ENCODE measurements around the gene MTG2. TPM values are rescaled to one million over a fixed set of nuclear protein-coding genes. Genes with fewer than 3 reads are reported as not detected.

The MTG2 gene
- polyA plus RNA-seq, 1 donor, result 30.9 TPM

GRCh38 chr20:62197311-62197710 is 14.5 kb downstream of the MTG2 start:
- Histone ChIP-seq H3K4me1 (ENCODE audit: control insufficient read depth, insufficient read depth, low read length) (no peaks in the 10 kb centered on the region), H3K4me3 (ENCODE audit: low read length) (no peak overlapping the region), H3K27me3 (ENCODE audit: control insufficient read depth, insufficient read depth, low read length) (no peaks in the 10 kb centered on the region), H3K36me3 (ENCODE audit: control insufficient read depth, insufficient read depth, low read length) (peaks cover 64% of the 10 kb centered on the region), H3K9me3 (ENCODE audit: control insufficient read depth, low read depth, low read length) (no peaks in the 10 kb centered on the region), H3K27ac (ENCODE audit: low read length) (no peak overlapping the region)
- DNase-seq, result no peak
- WGBS (ENCODE audit: insufficient coverage, low lambda C conversion rate), result no CpG with 5 or more reads among the region's 9 CpGs

- no peaks in the 10 kb centered on the region for H3K9me3 ChIP-seq (ENCODE audit: control insufficient read depth, low read depth, low read length)
- H3K4me1 ChIP-seq (ENCODE audit: control insufficient read depth, insufficient read depth, low read length), result no peaks in the 10 kb centered on the region
- no peak overlapping the region for H3K27ac ChIP-seq (ENCODE audit: low read length)
- no peaks in the 10 kb centered on the region for H3K27me3 ChIP-seq (ENCODE audit: control insufficient read depth, insufficient read depth, low read length)
- H3K4me3 ChIP-seq (ENCODE audit: low read length), result no peak overlapping the region
- WGBS (ENCODE audit: insufficient coverage, low lambda C conversion rate), result no CpG with 5 or more reads among the region's 18 CpGs
- DNase-seq, result no peak
- peaks cover 66% of the 10 kb centered on the region for H3K36me3 ChIP-seq (ENCODE audit: control insufficient read depth, insufficient read depth, low read length)
These were observed 15.0 kb downstream of the MTG2 start for GRCh38 chr20:62197801-62198200.

GRCh38 chr20:62198496-62198895 is 15.7 kb downstream of the MTG2 start:
- Histone ChIP-seq H3K27ac (ENCODE audit: low read length) (no peak overlapping the region), H3K27me3 (ENCODE audit: control insufficient read depth, insufficient read depth, low read length) (no peaks in the 10 kb centered on the region), H3K4me3 (ENCODE audit: low read length) (no peak overlapping the region), H3K9me3 (ENCODE audit: control insufficient read depth, low read depth, low read length) (no peaks in the 10 kb centered on the region), H3K36me3 (ENCODE audit: control insufficient read depth, insufficient read depth, low read length) (peaks cover 66% of the 10 kb centered on the region), H3K4me1 (ENCODE audit: control insufficient read depth, insufficient read depth, low read length) (no peaks in the 10 kb centered on the region)
- no peak for DNase-seq
- no CpG with 5 or more reads among the region's 17 CpGs for WGBS (ENCODE audit: insufficient coverage, low lambda C conversion rate)

- H3K27me3 ChIP-seq (ENCODE audit: control insufficient read depth, insufficient read depth, low read length), result no peaks in the 10 kb centered on the region
- no peak overlapping the region for H3K27ac ChIP-seq (ENCODE audit: low read length)
- no peak for DNase-seq
- no peaks in the 10 kb centered on the region for H3K4me1 ChIP-seq (ENCODE audit: control insufficient read depth, insufficient read depth, low read length)
- H3K36me3 ChIP-seq (ENCODE audit: control insufficient read depth, insufficient read depth, low read length), result peaks cover 66% of the 10 kb centered on the region
- H3K4me3 ChIP-seq (ENCODE audit: low read length), result no peak overlapping the region
- no peaks in the 10 kb centered on the region for H3K9me3 ChIP-seq (ENCODE audit: control insufficient read depth, low read depth, low read length)
- WGBS (ENCODE audit: insufficient coverage, low lambda C conversion rate), result no CpG with 5 or more reads among the region's 18 CpGs
These were observed 16.1 kb downstream of the MTG2 start for GRCh38 chr20:62198931-62199330.

GRCh38 chr20:62200491-62201172 is 17.8 kb downstream of the MTG2 start:
- no peak overlapping the region for H3K4me3 ChIP-seq (ENCODE audit: low read length)
- DNase-seq, result no peak
- H3K4me1 ChIP-seq (ENCODE audit: control insufficient read depth, insufficient read depth, low read length), result no peaks in the 10 kb centered on the region
- no peaks in the 10 kb centered on the region for H3K27me3 ChIP-seq (ENCODE audit: control insufficient read depth, insufficient read depth, low read length)
- no peak overlapping the region for H3K27ac ChIP-seq (ENCODE audit: low read length)
- WGBS (ENCODE audit: insufficient coverage, low lambda C conversion rate), result no CpG with 5 or more reads among the region's 38 CpGs
- peaks cover 61% of the 10 kb centered on the region for H3K36me3 ChIP-seq (ENCODE audit: control insufficient read depth, insufficient read depth, low read length)
- H3K9me3 ChIP-seq (ENCODE audit: control insufficient read depth, low read depth, low read length), result no peaks in the 10 kb centered on the region

GRCh38 chr20:62201173-62202082 is 18.6 kb downstream of the MTG2 start:
- peaks cover 56% of the 10 kb centered on the region for H3K36me3 ChIP-seq (ENCODE audit: control insufficient read depth, insufficient read depth, low read length)
- no peak overlapping the region for H3K4me3 ChIP-seq (ENCODE audit: low read length)
- H3K27ac ChIP-seq (ENCODE audit: low read length), result no peak overlapping the region
- no peaks in the 10 kb centered on the region for H3K4me1 ChIP-seq (ENCODE audit: control insufficient read depth, insufficient read depth, low read length)
- no peak for DNase-seq
- H3K27me3 ChIP-seq (ENCODE audit: control insufficient read depth, insufficient read depth, low read length), result no peaks in the 10 kb centered on the region
- WGBS (ENCODE audit: insufficient coverage, low lambda C conversion rate), result no CpG with 5 or more reads among the region's 38 CpGs
- H3K9me3 ChIP-seq (ENCODE audit: control insufficient read depth, low read depth, low read length), result no peaks in the 10 kb centered on the region

- Histone ChIP-seq H3K4me1 (ENCODE audit: control insufficient read depth, insufficient read depth, low read length) (no peaks in the 10 kb centered on the region), H3K27me3 (ENCODE audit: control insufficient read depth, insufficient read depth, low read length) (no peaks in the 10 kb centered on the region), H3K36me3 (ENCODE audit: control insufficient read depth, insufficient read depth, low read length) (peaks cover 56% of the 10 kb centered on the region), H3K4me3 (ENCODE audit: low read length) (no peak overlapping the region), H3K27ac (ENCODE audit: low read length) (no peak overlapping the region), H3K9me3 (ENCODE audit: control insufficient read depth, low read depth, low read length) (no peaks in the 10 kb centered on the region)
- no peak for DNase-seq
- no CpG with 5 or more reads among the region's 5 CpGs for WGBS (ENCODE audit: insufficient coverage, low lambda C conversion rate)
These were observed 19.2 kb downstream of the MTG2 start for GRCh38 chr20:62202083-62202395.

GRCh38 chr20:62202676-62203377 is 20.0 kb downstream of the MTG2 start:
- WGBS (ENCODE audit: insufficient coverage, low lambda C conversion rate), result 95% methylated on average over 4 of the region's 23 CpGs
- H3K27ac ChIP-seq (ENCODE audit: low read length), result no peak overlapping the region
- no peak for DNase-seq

GRCh38 chr20:62203378-62204030 is 20.7 kb downstream of the MTG2 start:
- DNase-seq, result no peak
- H3K27ac ChIP-seq (ENCODE audit: low read length), result no peak overlapping the region
- no CpG with 5 or more reads among the region's 22 CpGs for WGBS (ENCODE audit: insufficient coverage, low lambda C conversion rate)
- peaks cover 42% of the 10 kb centered on the region for H3K36me3 ChIP-seq (ENCODE audit: control insufficient read depth, insufficient read depth, low read length)
- no peaks in the 10 kb centered on the region for H3K9me3 ChIP-seq (ENCODE audit: control insufficient read depth, low read depth, low read length)
- H3K27me3 ChIP-seq (ENCODE audit: control insufficient read depth, insufficient read depth, low read length), result peaks cover 2% of the 10 kb centered on the region
- H3K4me3 ChIP-seq (ENCODE audit: low read length), result no peak overlapping the region
- no peaks in the 10 kb centered on the region for H3K4me1 ChIP-seq (ENCODE audit: control insufficient read depth, insufficient read depth, low read length)

More at GRCh38 chr20:62202676-62203377, 20.0 kb downstream of the MTG2 start:
- Histone ChIP-seq H3K9me3 (ENCODE audit: control insufficient read depth, low read depth, low read length) (no peaks in the 10 kb centered on the region), H3K27me3 (ENCODE audit: control insufficient read depth, insufficient read depth, low read length) (no peaks in the 10 kb centered on the region), H3K4me3 (ENCODE audit: low read length) (no peak overlapping the region), H3K4me1 (ENCODE audit: control insufficient read depth, insufficient read depth, low read length) (no peaks in the 10 kb centered on the region), H3K36me3 (ENCODE audit: control insufficient read depth, insufficient read depth, low read length) (peaks cover 49% of the 10 kb centered on the region)

Data from large intestine (tissue), 3 donors.